HepG2 (cell line): ENCODE results near the gene TEKT2. TPM values are rescaled to one million over a fixed set of nuclear protein-coding genes. Genes with fewer than 3 reads are reported as not detected.
A peak's percentile ranks its signal among the peaks of the same experiment; 100 is the strongest.

ENCODE experiments used
- EED ChIP-seq: sonication (generic); formaldehyde crosslinking; IDR thresholded peaks from 2 replicates; pipeline ENCODE4 v1.5.0; 2020; ENCODE audit warnings: mild to moderate bottlenecking, missing genetic modification reagents
- FOSL1 ChIP-seq: sonication (generic); formaldehyde crosslinking; IDR thresholded peaks from 2 replicates; pipeline ENCODE4 v1.9.0; 2021; ENCODE audit warnings: missing genetic modification reagents, borderline replicate concordance
- HIC2 ChIP-seq: sonication (generic); formaldehyde crosslinking; IDR thresholded peaks from 2 replicates; pipeline ENCODE4 v1.9.0; 2022; ENCODE audit warnings: low read depth, missing genetic modification reagents
- NRL ChIP-seq: sonication (generic); formaldehyde crosslinking; IDR thresholded peaks from 2 replicates; pipeline ENCODE4 v1.5.0; 2020; ENCODE audit warnings: missing genetic modification reagents, mild to moderate bottlenecking, moderate library complexity, borderline replicate concordance
- RFX3 ChIP-seq: IDR thresholded peaks from 2 replicates; pipeline ENCODE4 v1.6.1; 2016; ENCODE audit warnings: missing biosample characterization, missing genetic modification reagents
- RXRA ChIP-seq: sonication (generic); formaldehyde crosslinking; IDR thresholded peaks from 2 replicates; pipeline ENCODE4 v1.5.1; 2020; ENCODE audit warnings: missing genetic modification reagents
- SIX4 ChIP-seq: sonication (generic); formaldehyde crosslinking; IDR thresholded peaks from 2 replicates; pipeline ENCODE4 v1.4.0; 2020; ENCODE audit warnings: missing genetic modification reagents
- TARDBP ChIP-seq: sonication (generic); formaldehyde crosslinking; IDR thresholded peaks from 2 replicates; pipeline ENCODE4 v1.8.0; 2022; ENCODE audit warnings: mild to moderate bottlenecking, missing genetic modification reagents
- ZBTB3 ChIP-seq: sonication (generic); formaldehyde crosslinking; IDR thresholded peaks from 2 replicates; pipeline ENCODE4 v1.4.0; 2020; ENCODE audit warnings: low read depth, mild to moderate bottlenecking, moderate library complexity, missing genetic modification reagents, borderline replicate concordance
- ZBTB8A ChIP-seq: sonication (generic); formaldehyde crosslinking; IDR thresholded peaks from 2 replicates; pipeline ENCODE4 v1.4.0; 2020; ENCODE audit warnings: mild to moderate bottlenecking, low read depth, missing genetic modification reagents, borderline replicate concordance
- ZNF207 ChIP-seq: fragments of 450-650 bp; IDR thresholded peaks from 2 replicates; pipeline ENCODE4 v1.6.1; 2016; ENCODE audit warnings: antibody characterized with exemption, borderline replicate concordance
- ZNF318 ChIP-seq: sonication (generic); formaldehyde crosslinking; IDR thresholded peaks from 2 replicates; pipeline ENCODE4 v1.4.0; 2020; ENCODE audit warnings: mild to moderate bottlenecking, missing genetic modification reagents
- ZNF34 ChIP-seq: sonication (generic); formaldehyde crosslinking; IDR thresholded peaks from 2 replicates; pipeline ENCODE4 v1.4.0; 2020; ENCODE audit warnings: mild to moderate bottlenecking, missing genetic modification reagents, borderline replicate concordance
- ZNF441 ChIP-seq: sonication (generic); formaldehyde crosslinking; IDR thresholded peaks from 2 replicates; pipeline ENCODE4 v1.7.0; 2021; ENCODE audit warnings: missing genetic modification reagents, borderline replicate concordance
- ZNF556 ChIP-seq: sonication (generic); formaldehyde crosslinking; IDR thresholded peaks from 2 replicates; pipeline ENCODE4 v1.4.0; 2020; ENCODE audit warnings: mild to moderate bottlenecking, missing genetic modification reagents, borderline replicate concordance
- ZNF780A ChIP-seq: sonication (generic); formaldehyde crosslinking; IDR thresholded peaks from 2 replicates; pipeline ENCODE4 v1.8.0; 2022; ENCODE audit warnings: mild to moderate bottlenecking, missing genetic modification reagents, moderate library complexity
- ZNF883 ChIP-seq: sonication (generic); formaldehyde crosslinking; IDR thresholded peaks from 2 replicates; pipeline ENCODE4 v1.5.1; 2020; ENCODE audit warnings: mild to moderate bottlenecking, missing genetic modification reagents; ENCODE audit errors: not compliant biosample characterization
- ZSCAN30 ChIP-seq: sonication (generic); formaldehyde crosslinking; IDR thresholded peaks from 2 replicates; pipeline ENCODE4 v1.5.0; 2020; ENCODE audit warnings: mild to moderate bottlenecking, missing genetic modification reagents
- polyA plus RNA-seq, 8 experiments: library from polyadenylated mRNA; depleted of rRNA in 3 of 8; stranded (reverse) in 7 of 8; unstranded in 1 of 8; fragments of >200 nt; fragmentation: Illumina TruSeq in 4 of 8; extraction: Trizol in 4 of 8; gene quantifications; 2 replicates each; pipeline versions ENCODE4 v1.2.1 to v1.2.3, GENCODE V29; 2011 to 2016; ENCODE audit warnings: low read depth in 4 of 8, missing spikeins in 1 of 8, mixed read lengths in 1 of 8; ENCODE audit not compliant: insufficient read depth in 1 of 8
- total RNA-seq, 5 experiments: library from RNA; depleted of rRNA; stranded (reverse); fragments of >200 nt; fragmentation: Illumina TruSeq; extraction: Trizol; gene quantifications; 2 replicates each; pipeline ENCODE4 v1.2.3, GENCODE V29; 2016; ENCODE audit warnings: low read depth in 1 of 5

TEKT2 gene
- total and polyA plus RNA-seq, 2 of the 13 experiments (the other 11 are each of a cell fraction or from before 2014, with no cell fraction given): 0.31 to 0.38 TPM

GRCh38 chr1:36088577-36089392 lies 4.9 kb downstream of the TEKT2 start, which contains the start of gene ADPRS (continued):
- no peak; the same call in 1 of the 2 replicates for TF ChIP-seq NRL
- TF ChIP-seq ZBTB8A (CRISPR knock-in tag): no peak
- peak; percentile 38 for TF ChIP-seq ZNF883
- peak; percentile 83; the same call in 1 of the 2 replicates for TF ChIP-seq ZNF780A
- no peak for TF ChIP-seq ZNF34 (CRISPR knock-in tag)
- TF ChIP-seq ZNF318 (CRISPR knock-in tag): 0 out of 2 replicates have a peak, but pooled peaks have one; percentile 4
- TF ChIP-seq FOSL1 (CRISPR knock-in tag): no peak; the same call in none of the 2 replicates
- no peak for TF ChIP-seq HIC2 (CRISPR knock-in tag)
- peak; percentile 94 for TF ChIP-seq TARDBP (CRISPR knock-in tag)
- TF ChIP-seq RXRA (CRISPR knock-in tag): no peak; the same call in 1 of the 2 replicates
- TF ChIP-seq ZSCAN30 (CRISPR knock-in tag): peak; percentile 94
- TF ChIP-seq ZNF556 (CRISPR knock-in tag): peak; percentile 63
- peak; percentile 44; the same call in 1 of the 2 replicates for TF ChIP-seq EED
- peak; percentile 76; the same call in 1 of the 2 replicates for TF ChIP-seq ZNF441 (CRISPR knock-in tag)
- no peak for TF ChIP-seq ZNF207
- TF ChIP-seq ZBTB3 (CRISPR knock-in tag): 0 out of 2 replicates have a peak, but pooled peaks have one; percentile 16
- peak; percentile 54 for TF ChIP-seq SIX4 (CRISPR knock-in tag)
- no peak for TF ChIP-seq RFX3 (CRISPR knock-in tag)
